CMK (cell line): ENCODE data around the gene ANKRD22.

Source experiments
- DNase-seq: peaks from one replicate; pipeline ENCODE4 v3.0.0-alpha.2; 2010; ENCODE audit warnings: low read depth

The ANKRD22 gene

DNA sequence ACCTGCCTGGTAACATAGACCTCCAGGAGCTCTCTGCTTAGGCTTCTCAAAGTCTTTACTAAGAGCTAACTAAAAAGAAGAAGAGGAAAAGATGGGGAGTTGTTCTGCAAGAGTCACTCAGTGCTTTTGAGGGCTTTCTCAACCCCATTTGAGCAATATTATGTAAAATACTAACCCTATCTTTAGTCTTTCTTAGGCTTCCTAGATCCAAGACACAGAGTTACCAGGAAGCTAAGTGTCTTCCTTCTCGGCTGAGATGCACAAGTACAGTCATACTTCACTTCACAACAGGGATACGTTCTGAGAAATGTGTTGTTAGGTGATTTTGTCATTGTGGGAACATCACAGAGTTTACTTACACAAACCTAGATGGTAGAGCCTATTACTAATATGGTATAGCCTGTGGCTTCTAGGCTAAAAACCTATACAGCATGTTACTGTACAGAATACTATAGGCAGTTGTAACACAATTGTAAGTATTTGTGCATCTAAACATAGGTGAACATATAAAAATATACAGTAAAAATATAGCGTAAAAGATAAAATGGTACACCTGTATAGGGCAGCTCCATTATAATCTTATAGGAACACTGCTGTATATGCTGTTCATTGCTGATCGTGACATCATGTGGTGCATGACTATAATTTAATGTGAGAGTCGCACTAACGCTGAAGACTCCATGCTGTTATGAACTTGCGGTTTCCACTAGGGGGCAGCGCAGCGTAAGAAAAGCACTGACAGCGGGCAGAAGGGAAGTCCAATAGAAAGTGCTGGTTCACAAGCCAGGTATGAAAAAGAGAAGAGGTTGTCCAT is 16.3 kb downstream of the ANKRD22 start:
- DNase-seq = peak; percentile 35

DNA sequence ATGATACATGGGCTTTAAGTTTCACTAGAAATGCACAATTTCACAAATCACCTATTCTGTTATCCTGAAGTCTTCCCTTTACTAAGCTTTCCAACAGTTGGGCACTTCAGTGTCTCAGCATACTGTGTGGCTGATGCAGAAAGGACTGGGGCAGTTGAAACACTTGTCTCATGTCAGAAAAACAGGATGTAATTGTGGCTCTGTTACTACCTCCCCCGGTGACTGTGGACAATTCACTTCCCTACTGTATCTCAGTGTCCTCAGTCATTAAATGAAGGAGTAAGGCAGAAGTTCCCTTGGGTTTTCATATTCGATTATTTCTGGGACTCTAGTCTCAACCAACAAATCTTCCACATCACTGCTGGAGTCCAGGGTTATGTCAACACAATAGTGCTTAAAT is 17.9 kb downstream of the ANKRD22 start:
- no peak for DNase-seq

GRCh38 chr10:88833156-88833555 is 18.5 kb downstream of the ANKRD22 start:
- no peak for DNase-seq

- DNase-seq = no peak
These were observed 19.3 kb downstream of the ANKRD22 start for GRCh38 chr10:88832376-88832775.

DNA sequence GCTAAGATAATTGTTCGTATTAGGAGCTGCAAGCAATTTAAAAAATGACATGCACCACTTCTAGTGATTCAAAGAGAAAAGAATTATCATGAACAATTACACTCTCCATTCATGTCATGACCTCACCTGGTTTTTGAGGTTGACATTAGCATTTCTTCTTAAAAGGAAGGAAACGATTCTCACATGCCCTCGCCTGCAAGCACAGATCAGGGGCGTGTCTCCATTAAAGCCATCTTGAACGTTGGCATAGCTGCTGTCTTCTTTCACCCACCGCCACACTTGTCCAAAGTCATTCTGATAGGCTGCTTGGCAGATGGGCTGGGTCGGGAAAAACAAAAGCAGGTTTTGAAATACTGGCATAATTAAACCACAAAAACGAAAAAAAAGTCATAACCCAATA is 19.9 kb downstream of the ANKRD22 start:
- no peak for DNase-seq

GRCh38 chr10:88830643-88831268 is 20.9 kb downstream of the ANKRD22 start:
- DNase-seq = peak; percentile 11

GRCh38 chr10:88828310-88828709 is 23.3 kb downstream of the ANKRD22 start:
- DNase-seq = no peak

- DNase-seq = no peak
These were observed 24.0 kb downstream of the ANKRD22 start for GRCh38 chr10:88827671-88828070.

DNA sequence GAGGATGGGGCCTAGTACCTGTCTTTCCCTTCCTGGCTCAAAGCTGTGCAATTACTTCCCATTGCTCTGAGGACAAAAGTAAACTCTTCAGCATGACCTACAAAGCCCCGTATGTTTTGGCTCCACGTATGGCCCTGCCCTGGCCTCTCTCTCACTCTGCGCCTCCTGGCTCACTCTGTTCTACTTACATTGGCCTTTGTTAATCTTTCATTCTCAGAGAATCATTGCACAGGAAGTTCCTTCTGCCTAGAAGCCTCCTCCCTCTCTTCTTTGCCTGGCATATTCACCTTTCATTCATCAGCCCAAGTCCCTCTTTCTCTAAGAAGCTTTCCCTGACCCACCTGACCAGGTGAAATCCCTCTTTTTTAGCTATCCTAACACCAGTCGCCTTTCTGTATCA is 25.3 kb downstream of the ANKRD22 start:
- no peak for DNase-seq

DNA sequence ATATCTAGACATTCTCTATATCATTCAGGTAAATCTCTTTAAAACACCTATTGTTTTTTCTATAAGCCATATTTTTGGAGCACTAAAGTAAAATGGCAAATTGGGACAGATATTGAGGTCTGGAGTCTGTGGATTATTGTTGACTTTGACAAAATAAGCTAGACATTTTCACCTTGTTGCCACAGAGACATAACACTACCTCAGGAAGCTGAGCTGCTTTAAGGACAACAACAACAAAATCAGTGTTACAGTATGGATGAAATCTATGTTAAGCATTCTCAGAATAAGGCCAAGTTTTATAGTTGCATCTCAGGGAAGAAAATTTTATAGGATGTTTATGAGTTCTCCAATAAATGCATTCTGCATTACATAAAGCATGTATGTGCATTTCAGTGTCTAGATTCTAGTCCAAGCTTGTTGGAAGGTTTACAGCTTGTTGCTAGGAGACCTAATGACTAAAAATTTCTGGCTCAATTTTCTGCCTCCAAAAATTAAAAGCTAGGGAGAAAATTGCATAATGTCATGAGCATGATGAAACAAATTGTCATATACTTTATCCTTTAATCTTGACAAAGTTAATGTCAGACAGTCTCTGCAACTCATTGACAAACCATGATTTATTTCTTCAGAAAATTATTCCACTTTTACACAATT is 30.8 kb downstream of the ANKRD22 start:
- DNase-seq = no peak

DNA sequence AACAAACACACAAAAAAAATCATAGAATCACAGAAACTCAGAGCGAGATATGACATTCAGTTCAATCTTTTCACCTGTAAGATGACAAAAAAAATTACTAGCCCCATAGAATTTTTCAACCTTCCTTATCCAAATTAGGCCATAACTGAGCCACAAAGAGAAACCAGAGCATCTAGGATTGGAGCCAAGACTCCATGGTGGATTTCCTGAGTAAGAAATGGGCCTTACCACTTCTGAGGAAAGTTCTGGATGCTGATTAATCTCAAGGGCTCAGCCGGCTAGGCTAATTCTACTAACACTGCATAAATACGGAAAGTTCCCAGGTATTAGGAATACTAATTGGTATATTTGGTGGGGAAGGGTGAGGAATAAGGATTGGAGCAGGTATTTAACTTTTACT is 32.4 kb downstream of the ANKRD22 start:
- DNase-seq = no peak

DNA sequence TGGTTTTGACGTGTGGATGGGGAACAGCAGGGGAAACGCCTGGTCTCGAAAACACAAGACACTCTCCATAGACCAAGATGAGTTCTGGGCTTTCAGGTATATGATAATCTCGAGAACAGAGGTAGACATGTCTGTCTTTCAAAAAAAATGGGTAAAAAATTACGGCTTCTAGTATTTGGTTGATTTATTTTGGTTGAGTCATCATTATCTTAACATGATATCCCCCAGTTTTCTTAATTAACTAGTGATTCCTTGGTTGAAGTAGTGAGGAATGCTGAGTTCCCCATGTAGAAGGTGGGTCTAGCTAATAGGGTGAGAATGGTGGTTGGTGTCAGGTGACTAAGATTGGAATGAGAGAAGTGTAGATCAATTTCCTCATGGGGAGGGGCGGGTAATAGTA is 38.4 kb downstream of the ANKRD22 start:
- no peak for DNase-seq

DNA sequence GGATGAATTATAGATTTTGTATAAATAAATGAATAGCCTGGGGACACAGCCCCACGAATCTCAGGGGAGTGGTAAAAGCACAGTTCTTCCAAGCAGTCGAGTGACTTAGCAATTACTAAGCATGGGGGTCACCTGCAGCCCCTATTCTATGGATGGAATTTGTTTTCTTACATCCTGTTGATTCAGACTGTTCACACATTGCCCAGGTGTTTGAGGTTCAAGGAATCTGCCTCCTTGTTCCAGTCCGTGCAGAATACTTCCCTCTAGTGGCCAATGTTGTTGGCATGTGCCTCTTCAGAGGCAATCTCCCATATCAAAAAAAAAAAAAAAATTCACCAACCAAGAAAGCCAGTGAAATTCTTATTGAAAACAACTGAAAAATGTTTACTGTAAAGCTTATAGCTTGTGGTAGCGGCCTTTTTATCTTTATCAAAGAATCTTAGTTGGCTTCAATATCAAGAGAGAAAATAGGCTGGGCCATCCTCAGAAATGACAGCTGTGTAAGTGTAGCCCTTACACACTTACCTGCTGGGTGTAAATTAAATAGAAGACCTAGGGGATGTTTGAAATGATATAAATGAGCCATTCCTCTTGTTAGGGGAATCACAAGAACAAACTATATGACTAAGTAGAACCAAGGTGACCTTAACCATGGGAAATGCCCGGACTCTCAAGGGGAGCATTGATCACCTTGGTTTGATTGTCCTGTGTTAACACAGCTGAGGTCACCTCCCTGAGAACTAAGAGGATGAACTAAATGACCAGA is 41.3 kb downstream of the ANKRD22 start:
- no peak for DNase-seq

- DNase-seq = no peak
These were observed 42.0 kb downstream of the ANKRD22 start for GRCh38 chr10:88809621-88810020.

- DNase-seq = no peak
These were observed 45.7 kb downstream of the ANKRD22 start for GRCh38 chr10:88805924-88806323.

- no peak for DNase-seq
These were observed 46.3 kb downstream of the ANKRD22 start for GRCh38 chr10:88805361-88805760.

- DNase-seq = no peak
These were observed 47.4 kb downstream of the ANKRD22 start for GRCh38 chr10:88804083-88804812.

DNA sequence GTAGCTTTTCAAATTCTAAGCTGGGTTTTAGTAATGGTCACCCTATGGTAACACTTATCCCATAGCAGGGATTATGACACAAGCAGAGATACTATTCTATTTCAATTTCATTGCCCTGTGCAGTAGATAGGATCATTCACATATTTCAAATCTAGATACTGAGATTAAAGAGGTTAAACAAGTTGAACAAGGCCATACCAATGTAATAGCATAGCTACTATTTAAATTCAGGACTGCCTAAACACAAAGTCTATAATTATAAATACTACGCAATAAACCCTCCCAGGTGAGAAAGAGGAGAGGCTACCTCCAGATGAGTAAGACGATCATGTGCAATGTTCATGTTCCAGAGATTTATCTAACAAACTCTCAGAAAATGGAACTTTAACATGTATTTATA is 48.0 kb downstream of the ANKRD22 start:
- DNase-seq = no peak

DNA sequence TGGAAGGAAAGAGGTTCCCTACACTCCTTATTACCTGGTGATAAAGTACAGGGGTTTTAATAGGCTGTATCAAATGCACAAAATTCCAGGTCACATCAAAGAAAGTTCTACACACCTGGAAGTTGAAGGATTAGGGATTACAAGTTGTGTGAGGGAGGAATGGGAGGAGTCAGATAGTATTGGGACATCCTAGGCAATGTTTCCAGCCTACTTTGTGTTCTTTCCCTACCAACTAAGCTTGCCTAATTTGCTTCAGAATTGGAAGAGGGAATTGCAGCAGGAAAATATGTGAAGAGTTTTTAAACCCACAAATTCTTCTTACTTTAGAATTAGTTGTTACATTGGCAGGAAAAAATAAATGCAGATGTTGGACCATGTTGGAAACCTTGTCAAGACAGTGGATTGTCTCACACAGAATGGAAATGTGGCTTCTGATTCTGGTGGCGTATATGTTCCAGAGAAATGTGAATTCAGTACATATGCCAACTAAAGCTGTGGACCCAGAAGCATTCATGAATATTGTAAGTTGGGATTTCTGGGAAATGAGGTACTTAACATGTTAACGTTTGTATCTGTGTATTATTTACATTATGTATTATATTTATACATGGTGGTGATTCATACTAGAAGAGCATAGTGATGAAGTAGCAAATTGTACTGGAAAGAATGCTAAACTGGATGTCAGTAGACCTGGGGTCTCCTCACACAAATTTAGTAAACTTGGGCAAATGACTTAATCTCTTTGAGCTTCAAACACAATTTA is 48.9 kb downstream of the ANKRD22 start, which contains the start of gene LIPM:
TSS of gene LIPM (plus strand) at position 208 of the 763 bp plus-strand sequence. CDS start at position 375, 167 bp downstream.
- no peak for DNase-seq

DNA sequence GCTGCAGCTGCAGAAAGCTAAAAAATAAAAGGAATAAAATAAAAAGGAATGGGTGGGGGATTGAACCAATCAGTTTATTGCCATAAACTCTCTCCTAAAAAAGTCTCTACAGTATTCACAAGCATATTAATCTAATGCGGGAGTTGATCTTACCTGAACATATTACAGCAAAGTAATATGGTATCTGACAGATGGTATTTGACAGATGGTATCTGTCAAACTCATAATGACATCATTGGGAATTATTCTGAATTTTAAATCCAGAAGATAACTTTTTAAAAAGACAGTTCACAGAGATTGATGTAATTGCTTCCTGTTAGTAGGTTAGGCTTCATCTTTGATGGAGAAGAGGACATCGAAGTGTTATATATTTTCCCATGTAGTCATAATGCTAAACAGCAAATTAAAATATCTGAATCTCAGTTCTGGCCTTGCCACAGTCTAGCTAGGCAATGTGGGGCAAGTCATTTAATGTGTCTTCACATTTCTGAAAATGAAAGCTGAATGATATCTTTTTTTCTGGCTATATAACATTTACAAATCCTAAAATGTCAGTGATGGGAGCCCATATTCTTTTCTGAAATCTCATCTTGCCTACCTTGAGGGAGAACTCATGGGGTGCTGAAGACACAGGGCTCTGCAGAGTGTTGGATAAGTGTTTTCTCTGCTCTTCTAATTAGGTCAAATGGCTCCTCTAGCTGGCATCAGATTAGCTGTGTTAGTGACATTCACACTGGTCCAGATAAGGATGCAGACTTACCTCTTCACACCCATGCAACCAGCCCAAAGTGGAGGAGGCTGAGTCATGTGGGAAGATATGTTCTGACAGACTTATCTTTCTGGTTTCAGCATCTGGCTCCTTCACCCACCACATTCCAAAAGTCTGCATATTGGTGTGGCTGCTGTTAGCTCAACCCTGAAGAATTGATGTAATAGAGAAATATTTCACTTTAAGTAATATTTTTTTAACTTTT is 51.2 kb downstream of the ANKRD22 start:
- DNase-seq = no peak
